HepG2 (cell line): ENCODE measurements around the gene ARGLU1. TPM values are rescaled to one million over a fixed set of nuclear protein-coding genes. Genes with fewer than 3 reads are reported as not detected.
A peak's percentile ranks its signal among the peaks of the same experiment; 100 is the strongest.

Experiments used
- ETV6 ChIP-seq: sonication (generic); formaldehyde crosslinking; conservative IDR thresholded peaks from 2 replicates; pipeline ENCODE4 v1.4.0; 2020; ENCODE audit warnings: missing genetic modification reagents
- FOXM1 ChIP-seq: sonication (generic); formaldehyde crosslinking; IDR thresholded peaks from 2 replicates; pipeline ENCODE4 v1.5.0; 2020; ENCODE audit warnings: missing genetic modification reagents
- HNRNPL ChIP-seq: fragments of 200-400 bp; formaldehyde crosslinking; IDR thresholded peaks from 2 replicates; pipeline ENCODE4 v1.6.1; 2017; ENCODE audit warnings: mild to moderate bottlenecking, low read depth, low read length
- ISL2 ChIP-seq: sonication (generic); formaldehyde crosslinking; IDR thresholded peaks from 2 replicates; pipeline ENCODE4 v1.5.0; 2020; ENCODE audit warnings: missing genetic modification reagents
- MED1 ChIP-seq: sonication (generic); formaldehyde crosslinking; IDR thresholded peaks from 2 replicates; pipeline ENCODE4 v1.4.0; 2020; ENCODE audit warnings: missing genetic modification reagents
- MZF1 ChIP-seq: sonication (generic); formaldehyde crosslinking; IDR thresholded peaks from 2 replicates; pipeline ENCODE4 v1.8.1; 2023; ENCODE audit warnings: mild to moderate bottlenecking, missing genetic modification reagents, borderline replicate concordance
- NFATC3 ChIP-seq: sonication (generic); formaldehyde crosslinking; IDR thresholded peaks from 2 replicates; pipeline ENCODE4 v1.5.1; 2020; ENCODE audit warnings: mild to moderate bottlenecking, missing genetic modification reagents
- RARA ChIP-seq: IDR thresholded peaks from 2 replicates; pipeline ENCODE4 v1.6.1; 2016; ENCODE audit warnings: missing genetic modification reagents, missing compliant biosample characterization
- RBAK ChIP-seq: sonication (generic); formaldehyde crosslinking; IDR thresholded peaks from 2 replicates; pipeline ENCODE4 v1.5.1; 2020; ENCODE audit warnings: mild to moderate bottlenecking, missing genetic modification reagents
- RBM39 ChIP-seq: fragments of 200-400 bp; formaldehyde crosslinking; IDR thresholded peaks from one replicate; pipeline ENCODE4 v1.6.1; 2018; ENCODE audit warnings: antibody characterized with exemption, mild to moderate bottlenecking, low read depth, low read length; ENCODE audit not compliant: poor library complexity, severe bottlenecking
- SYNCRIP ChIP-seq: fragments of 200-400 bp; formaldehyde crosslinking; IDR thresholded peaks from 2 replicates; pipeline ENCODE4 v1.6.1; 2018; ENCODE audit warnings: mild to moderate bottlenecking, low read depth, low read length; ENCODE audit not compliant: insufficient read depth
- TP53 ChIP-seq: sonication (generic); formaldehyde crosslinking; conservative IDR thresholded peaks from 2 replicates; pipeline ENCODE4 v1.4.0; 2020; ENCODE audit warnings: missing genetic modification reagents
- ZNF232 ChIP-seq: sonication (generic); formaldehyde crosslinking; IDR thresholded peaks from 2 replicates; pipeline ENCODE4 v1.4.0; 2020; ENCODE audit warnings: missing genetic modification reagents, borderline replicate concordance
- ZNF292 ChIP-seq: sonication (generic); formaldehyde crosslinking; IDR thresholded peaks from 2 replicates; pipeline ENCODE4 v1.8.1; 2022; ENCODE audit warnings: mild to moderate bottlenecking, low read depth, missing genetic modification reagents, borderline replicate concordance
- ZNF44 ChIP-seq: sonication (generic); formaldehyde crosslinking; IDR thresholded peaks from 2 replicates; pipeline ENCODE4 v1.5.1; 2020; ENCODE audit warnings: mild to moderate bottlenecking, missing genetic modification reagents
- ZNF563 ChIP-seq: sonication (generic); formaldehyde crosslinking; IDR thresholded peaks from 2 replicates; pipeline ENCODE4 v1.8.0; 2022; ENCODE audit warnings: mild to moderate bottlenecking, moderate library complexity, missing genetic modification reagents
- ZNF780A ChIP-seq: sonication (generic); formaldehyde crosslinking; IDR thresholded peaks from 2 replicates; pipeline ENCODE4 v1.8.0; 2022; ENCODE audit warnings: mild to moderate bottlenecking, missing genetic modification reagents, moderate library complexity
- polyA plus RNA-seq, 8 experiments: library from polyadenylated mRNA; depleted of rRNA in 3 of 8; stranded (reverse) in 7 of 8; unstranded in 1 of 8; fragments of >200 nt; fragmentation: Illumina TruSeq in 4 of 8; extraction: Trizol in 4 of 8; gene quantifications; 2 replicates each; pipeline versions ENCODE4 v1.2.1 to v1.2.3, GENCODE V29; 2011 to 2016; ENCODE audit warnings: low read depth in 4 of 8, missing spikeins in 1 of 8, mixed read lengths in 1 of 8; ENCODE audit not compliant: insufficient read depth in 1 of 8
- total RNA-seq, 5 experiments: library from RNA; depleted of rRNA; stranded (reverse); fragments of >200 nt; fragmentation: Illumina TruSeq; extraction: Trizol; gene quantifications; 2 replicates each; pipeline ENCODE4 v1.2.3, GENCODE V29; 2016; ENCODE audit warnings: low read depth in 1 of 5
- TF ChIP-seq, protein P1 (sequence below): sonication (generic); formaldehyde crosslinking; IDR thresholded peaks from 2 replicates; pipeline ENCODE4 v1.9.0; 2022; ENCODE audit warnings: low read depth, missing genetic modification reagents
- TF ChIP-seq, protein P2 (sequence below): sonication (generic); formaldehyde crosslinking; IDR thresholded peaks from 2 replicates; pipeline ENCODE4 v1.5.0; 2020; ENCODE audit warnings: mild to moderate bottlenecking, missing genetic modification reagents
- TF ChIP-seq, protein P3 (sequence below): IDR thresholded peaks from 2 replicates; pipeline ENCODE4 v1.6.1; 2016; ENCODE audit warnings: low read depth
- TF ChIP-seq, protein P4 (sequence below): sonication (generic); formaldehyde crosslinking; IDR thresholded peaks from 2 replicates; pipeline ENCODE4 v1.8.1; 2022; ENCODE audit warnings: mild to moderate bottlenecking, missing genetic modification reagents

ARGLU1 gene
- total and polyA plus RNA-seq, 2 of the 13 experiments (the other 11 are each of a cell fraction or from before 2014, with no cell fraction given): 47.1 to 70.6 TPM

DNA sequence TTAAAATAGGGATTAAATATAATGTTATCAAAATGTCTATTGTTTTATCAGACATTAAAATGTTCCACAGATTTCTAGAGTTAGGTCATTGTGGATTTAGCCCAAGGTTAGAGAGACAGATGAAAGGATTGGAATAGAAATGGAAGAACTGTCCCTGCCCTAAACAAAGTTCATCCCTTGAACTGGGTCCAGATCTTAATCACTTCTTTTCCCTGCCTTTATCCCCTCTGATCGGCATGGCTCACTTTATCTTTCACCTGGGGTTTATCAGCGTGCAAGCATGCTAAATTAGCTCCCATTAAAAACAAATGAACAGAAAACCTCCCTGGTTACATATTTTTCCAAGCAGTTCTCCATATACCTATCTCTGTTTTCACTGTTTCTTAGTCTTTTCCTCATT lies 23.4 kb upstream of the ARGLU1 start (continued):
- no peak for TF ChIP-seq SYNCRIP
- TF ChIP-seq ZNF232 (CRISPR knock-in tag): no peak
- TF ChIP-seq MZF1 (CRISPR knock-in tag): no peak
- no peak for TF ChIP-seq ZNF44 (CRISPR knock-in tag)
- TF ChIP-seq ZNF292: no peak
- TF ChIP-seq, protein P1, sequence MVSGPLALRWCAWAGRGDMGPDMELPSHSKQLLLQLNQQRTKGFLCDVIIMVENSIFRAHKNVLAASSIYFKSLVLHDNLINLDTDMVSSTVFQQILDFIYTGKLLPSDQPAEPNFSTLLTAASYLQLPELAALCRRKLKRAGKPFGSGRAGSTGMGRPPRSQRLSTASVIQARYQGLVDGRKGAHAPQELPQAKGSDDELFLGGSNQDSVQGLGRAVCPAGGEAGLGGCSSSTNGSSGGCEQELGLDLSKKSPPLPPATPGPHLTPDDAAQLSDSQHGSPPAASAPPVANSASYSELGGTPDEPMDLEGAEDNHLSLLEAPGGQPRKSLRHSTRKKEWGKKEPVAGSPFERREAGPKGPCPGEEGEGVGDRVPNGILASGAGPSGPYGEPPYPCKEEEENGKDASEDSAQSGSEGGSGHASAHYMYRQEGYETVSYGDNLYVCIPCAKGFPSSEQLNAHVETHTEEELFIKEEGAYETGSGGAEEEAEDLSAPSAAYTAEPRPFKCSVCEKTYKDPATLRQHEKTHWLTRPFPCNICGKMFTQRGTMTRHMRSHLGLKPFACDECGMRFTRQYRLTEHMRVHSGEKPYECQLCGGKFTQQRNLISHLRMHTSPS (CRISPR knock-in tag): no peak
- TF ChIP-seq RBM39: no peak
- TF ChIP-seq, protein P2, sequence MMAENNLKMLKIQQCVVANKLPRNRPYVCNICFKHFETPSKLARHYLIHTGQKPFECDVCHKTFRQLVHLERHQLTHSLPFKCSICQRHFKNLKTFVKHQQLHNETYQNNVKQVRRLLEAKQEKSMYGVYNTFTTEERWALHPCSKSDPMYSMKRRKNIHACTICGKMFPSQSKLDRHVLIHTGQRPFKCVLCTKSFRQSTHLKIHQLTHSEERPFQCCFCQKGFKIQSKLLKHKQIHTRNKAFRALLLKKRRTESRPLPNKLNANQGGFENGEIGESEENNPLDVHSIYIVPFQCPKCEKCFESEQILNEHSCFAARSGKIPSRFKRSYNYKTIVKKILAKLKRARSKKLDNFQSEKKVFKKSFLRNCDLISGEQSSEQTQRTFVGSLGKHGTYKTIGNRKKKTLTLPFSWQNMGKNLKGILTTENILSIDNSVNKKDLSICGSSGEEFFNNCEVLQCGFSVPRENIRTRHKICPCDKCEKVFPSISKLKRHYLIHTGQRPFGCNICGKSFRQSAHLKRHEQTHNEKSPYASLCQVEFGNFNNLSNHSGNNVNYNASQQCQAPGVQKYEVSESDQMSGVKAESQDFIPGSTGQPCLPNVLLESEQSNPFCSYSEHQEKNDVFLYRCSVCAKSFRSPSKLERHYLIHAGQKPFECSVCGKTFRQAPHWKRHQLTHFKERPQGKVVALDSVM (CRISPR knock-in tag): no peak
- TF ChIP-seq FOXM1: no peak
- TF ChIP-seq, protein P3, sequence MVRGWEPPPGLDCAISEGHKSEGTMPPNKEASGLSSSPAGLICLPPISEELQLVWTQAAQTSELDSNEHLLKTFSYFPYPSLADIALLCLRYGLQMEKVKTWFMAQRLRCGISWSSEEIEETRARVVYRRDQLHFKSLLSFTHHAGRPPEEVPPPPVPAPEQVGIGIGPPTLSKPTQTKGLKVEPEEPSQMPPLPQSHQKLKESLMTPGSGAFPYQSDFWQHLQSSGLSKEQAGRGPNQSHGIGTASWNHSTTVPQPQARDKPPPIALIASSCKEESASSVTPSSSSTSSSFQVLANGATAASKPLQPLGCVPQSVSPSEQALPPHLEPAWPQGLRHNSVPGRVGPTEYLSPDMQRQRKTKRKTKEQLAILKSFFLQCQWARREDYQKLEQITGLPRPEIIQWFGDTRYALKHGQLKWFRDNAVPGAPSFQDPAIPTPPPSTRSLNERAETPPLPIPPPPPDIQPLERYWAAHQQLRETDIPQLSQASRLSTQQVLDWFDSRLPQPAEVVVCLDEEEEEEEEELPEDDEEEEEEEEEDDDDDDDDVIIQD (CRISPR knock-in tag): peak; percentile 26; the same call in 1 of the 2 replicates
- TF ChIP-seq ETV6: no peak
- no peak for TF ChIP-seq TP53 (CRISPR knock-in tag)
- TF ChIP-seq ZNF563 (CRISPR knock-in tag): no peak
- TF ChIP-seq, protein P4, sequence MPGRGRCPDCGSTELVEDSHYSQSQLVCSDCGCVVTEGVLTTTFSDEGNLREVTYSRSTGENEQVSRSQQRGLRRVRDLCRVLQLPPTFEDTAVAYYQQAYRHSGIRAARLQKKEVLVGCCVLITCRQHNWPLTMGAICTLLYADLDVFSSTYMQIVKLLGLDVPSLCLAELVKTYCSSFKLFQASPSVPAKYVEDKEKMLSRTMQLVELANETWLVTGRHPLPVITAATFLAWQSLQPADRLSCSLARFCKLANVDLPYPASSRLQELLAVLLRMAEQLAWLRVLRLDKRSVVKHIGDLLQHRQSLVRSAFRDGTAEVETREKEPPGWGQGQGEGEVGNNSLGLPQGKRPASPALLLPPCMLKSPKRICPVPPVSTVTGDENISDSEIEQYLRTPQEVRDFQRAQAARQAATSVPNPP (CRISPR knock-in tag): no peak
- TF ChIP-seq RBAK (CRISPR knock-in tag): no peak
- no peak for TF ChIP-seq NFATC3 (CRISPR knock-in tag)
- no peak for TF ChIP-seq HNRNPL
- peak; percentile 35; the same call in 1 of the 2 replicates for TF ChIP-seq MED1 (CRISPR knock-in tag)
- no peak for TF ChIP-seq ZNF780A
- peak; percentile 52 for TF ChIP-seq RARA (CRISPR knock-in tag)
- TF ChIP-seq ISL2 (CRISPR knock-in tag): peak; percentile 69
